ENCODE results near the gene SPATA6. TPM values are rescaled to one million over a fixed set of nuclear protein-coding genes. Genes with fewer than 3 reads are reported as not detected.
A peak's percentile ranks its signal among the peaks of the same experiment; 100 is the strongest.

SPATA6 gene
- total RNA-seq, 4 donors from 2014 or later: 12.4 to 21.9 (median 17.5) TPM

DNA sequence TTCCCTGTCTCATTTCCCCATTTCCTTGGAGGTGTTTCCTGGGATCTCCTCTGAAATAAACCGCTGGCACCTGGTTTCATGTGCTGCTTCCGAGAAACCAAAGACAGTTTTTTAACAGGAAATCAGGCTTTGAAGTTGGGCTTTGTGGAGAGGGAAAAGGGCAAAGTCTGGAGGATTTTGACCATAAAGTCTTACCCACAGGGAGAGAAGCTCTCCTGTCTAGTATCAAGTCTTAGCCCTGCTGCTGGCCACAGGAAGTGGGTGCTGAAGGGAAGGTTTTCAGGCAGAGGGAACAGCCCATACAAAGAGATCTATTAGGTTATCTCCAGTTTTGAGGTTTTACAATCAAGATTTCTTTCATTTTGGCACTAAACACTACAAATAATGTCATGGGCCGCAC is 220.2 kb downstream of the SPATA6 start:
- H3K36me3 ChIP-seq: no peaks in the 10 kb centered on the region
- intact Hi-C loops (cut with DNase I): no loop called here
- DNase-seq (ENCODE audit: extremely low spot score): peak; percentile 79
- TF ChIP-seq EP300 (IDR thresholded peaks at IDR 0.05): no peak
- TF ChIP-seq CTCF (IDR thresholded peaks at IDR 0.05): no peak
- TF ChIP-seq POLR2AphosphoS5 (IDR thresholded peaks at IDR 0.05): no peak
- TF ChIP-seq POLR2A (IDR thresholded peaks at IDR 0.05; ENCODE audit: low read depth): no peak
- no peaks in the 10 kb centered on the region for H3K27me3 ChIP-seq
- WGBS: 100% methylated on average over 3 of the region's 3 CpGs
- no peak overlapping the region for H3K27ac ChIP-seq (replicated peaks in 1 of 4)
- H3K4me1 ChIP-seq: no peaks in the 10 kb centered on the region
- no peak overlapping the region for H3K4me3 ChIP-seq
- H3K9me3 ChIP-seq: no peaks in the 10 kb centered on the region

GRCh38 chr1:48251323-48251722 is 220.7 kb downstream of the SPATA6 start:
- Histone ChIP-seq H3K4me3 (no peak overlapping the region), H3K36me3 (no peaks in the 10 kb centered on the region), H3K27me3 (no peaks in the 10 kb centered on the region), H3K27ac (replicated peaks in 1 of 4) (no peak overlapping the region), H3K9me3 (no peaks in the 10 kb centered on the region), H3K4me1 (no peaks in the 10 kb centered on the region)
- WGBS: 88% methylated on average over 2 of the region's 2 CpGs
- TF ChIP-seq EP300 (IDR thresholded peaks at IDR 0.05) (no peak), POLR2AphosphoS5 (IDR thresholded peaks at IDR 0.05) (no peak), CTCF (IDR thresholded peaks at IDR 0.05) (no peak), POLR2A (IDR thresholded peaks at IDR 0.05; ENCODE audit: low read depth) (no peak)
- DNase-seq (ENCODE audit: extremely low spot score): no peak
- intact Hi-C loops (cut with DNase I): no loop called here

DNA sequence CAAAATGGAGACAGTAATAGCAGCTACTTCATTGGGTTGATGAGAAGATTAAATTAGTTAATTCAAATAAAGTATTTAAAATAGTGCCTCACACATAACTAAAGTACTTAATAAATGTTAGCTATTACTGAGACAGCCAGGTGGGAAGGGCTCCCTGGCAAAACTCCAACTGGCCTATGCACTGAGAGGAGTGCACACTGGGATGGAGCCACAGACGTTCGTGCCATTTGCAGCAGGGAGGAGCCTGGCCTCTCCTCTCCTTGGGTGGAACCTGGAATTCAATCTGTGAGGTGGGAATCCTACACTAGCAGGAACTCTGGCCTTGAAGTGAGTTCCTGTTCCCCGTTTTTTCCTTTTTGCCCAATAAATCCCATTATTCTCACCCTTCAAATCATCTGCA is 221.4 kb downstream of the SPATA6 start:
- no peak overlapping the region for H3K27ac ChIP-seq (replicated peaks in 1 of 4)
- no peaks in the 10 kb centered on the region for H3K36me3 ChIP-seq
- no peak for TF ChIP-seq EP300 (IDR thresholded peaks at IDR 0.05)
- TF ChIP-seq POLR2A (IDR thresholded peaks at IDR 0.05; ENCODE audit: low read depth): no peak
- TF ChIP-seq POLR2AphosphoS5 (IDR thresholded peaks at IDR 0.05): no peak
- TF ChIP-seq CTCF (IDR thresholded peaks at IDR 0.05): no peak
- intact Hi-C loops (cut with DNase I): no loop called here
- H3K9me3 ChIP-seq: no peaks in the 10 kb centered on the region
- no peak overlapping the region for H3K4me3 ChIP-seq
- 61% methylated on average over 3 of the region's 3 CpGs for WGBS
- peaks cover 0 to under 1% (median 0%) of the 10 kb centered on the region in 4 donors for H3K4me1 ChIP-seq
- H3K27me3 ChIP-seq: no peaks in the 10 kb centered on the region
- no peak for DNase-seq (ENCODE audit: extremely low spot score)

GRCh38 chr1:48249868-48250267 is 222.1 kb downstream of the SPATA6 start:
- Histone ChIP-seq H3K27ac (replicated peaks in 1 of 4) (no peak overlapping the region), H3K4me1 (peaks cover 0 to 5% (median 0%) of the 10 kb centered on the region in 4 donors), H3K4me3 (no peak overlapping the region), H3K36me3 (no peaks in the 10 kb centered on the region), H3K27me3 (no peaks in the 10 kb centered on the region), H3K9me3 (no peaks in the 10 kb centered on the region)
- no peak for DNase-seq (ENCODE audit: extremely low spot score)
- 89% methylated on average over 3 of the region's 3 CpGs for WGBS
- TF ChIP-seq EP300 (IDR thresholded peaks at IDR 0.05) (no peak), POLR2AphosphoS5 (IDR thresholded peaks at IDR 0.05) (no peak), POLR2A (IDR thresholded peaks at IDR 0.05; ENCODE audit: low read depth) (no peak), CTCF (IDR thresholded peaks at IDR 0.05) (no peak)
- intact Hi-C loops (cut with DNase I): no loop called here

- H3K36me3 ChIP-seq: no peaks in the 10 kb centered on the region
- peak; percentile 55 for DNase-seq (ENCODE audit: extremely low spot score)
- 77% methylated on average over 4 of the region's 4 CpGs for WGBS
- no peak overlapping the region for H3K4me3 ChIP-seq
- no peaks in the 10 kb centered on the region for H3K27me3 ChIP-seq
- H3K4me1 ChIP-seq: peaks cover 0 to 5% (median 0%) of the 10 kb centered on the region in 4 donors
- no peak for TF ChIP-seq POLR2A (IDR thresholded peaks at IDR 0.05; ENCODE audit: low read depth)
- no peak for TF ChIP-seq CTCF (IDR thresholded peaks at IDR 0.05)
- no peak for TF ChIP-seq EP300 (IDR thresholded peaks at IDR 0.05)
- no peak for TF ChIP-seq POLR2AphosphoS5 (IDR thresholded peaks at IDR 0.05)
- no peaks in the 10 kb centered on the region for H3K9me3 ChIP-seq
- intact Hi-C loops (cut with DNase I): no loop called here
- no peak overlapping the region for H3K27ac ChIP-seq (replicated peaks in 1 of 4)
These were observed 223.6 kb downstream of the SPATA6 start for GRCh38 chr1:48248356-48248755.

All from esophagus muscularis mucosa (tissue), 4 donors.